Right forelimb (tissue), 1 donor: ENCODE data around the gene ANKRD33B.
"Not testable (repeated sequence)": the region's sequence is repeated elsewhere in the genome, so short reads cannot be mapped to it uniquely, and the experiment has no call there.

Source experiments
- DNase-seq: peaks from one replicate; pipeline ENCODE4 v3.0.0-alpha.2; 2018

The ANKRD33B gene

DNA sequence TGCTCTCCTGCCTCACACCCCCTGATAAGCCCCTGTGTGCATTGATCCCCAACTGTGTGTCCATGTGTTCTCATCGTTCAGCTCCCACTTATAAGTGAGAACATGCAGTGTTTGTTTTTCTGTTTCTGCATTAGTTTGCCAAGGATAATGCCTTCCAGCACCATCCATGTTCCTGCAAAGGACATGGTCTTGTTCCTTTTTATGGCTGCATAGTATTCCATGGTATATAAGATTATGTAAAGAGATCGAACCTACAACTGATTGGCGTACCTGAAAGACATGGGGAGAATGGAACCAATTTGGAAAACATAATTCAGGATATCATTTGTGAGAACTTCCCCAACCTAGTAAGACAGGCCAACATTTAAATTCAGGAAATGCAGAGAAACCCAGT, 32.4 kb downstream of the ANKRD33B start:
- DNase-seq, result no peak

- DNase-seq, result no peak
These were observed 33.1 kb downstream of the ANKRD33B start for GRCh38 chr5:10596886-10597451.

DNA sequence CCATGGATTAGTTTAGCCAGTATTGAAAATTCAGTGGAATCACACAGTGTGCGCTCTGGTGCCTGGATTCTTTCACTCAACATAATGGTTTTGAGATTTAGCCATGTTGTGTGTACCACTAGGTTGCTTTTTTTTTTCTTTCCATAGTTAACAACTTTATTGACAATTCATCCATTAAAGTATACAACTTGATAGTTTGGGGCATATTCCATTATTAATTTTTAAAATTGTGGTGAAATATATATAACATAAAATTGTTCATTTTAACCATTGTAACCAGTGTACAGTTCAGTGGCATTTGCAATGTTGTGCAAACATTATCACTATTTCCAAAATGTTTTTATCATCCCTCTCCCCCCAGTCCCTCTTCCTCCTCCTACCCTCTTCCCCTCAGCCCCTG, 35.2 kb downstream of the ANKRD33B start:
- no peak for DNase-seq

- no peak for DNase-seq
These were observed 36.0 kb downstream of the ANKRD33B start for GRCh38 chr5:10599862-10600284.

DNA sequence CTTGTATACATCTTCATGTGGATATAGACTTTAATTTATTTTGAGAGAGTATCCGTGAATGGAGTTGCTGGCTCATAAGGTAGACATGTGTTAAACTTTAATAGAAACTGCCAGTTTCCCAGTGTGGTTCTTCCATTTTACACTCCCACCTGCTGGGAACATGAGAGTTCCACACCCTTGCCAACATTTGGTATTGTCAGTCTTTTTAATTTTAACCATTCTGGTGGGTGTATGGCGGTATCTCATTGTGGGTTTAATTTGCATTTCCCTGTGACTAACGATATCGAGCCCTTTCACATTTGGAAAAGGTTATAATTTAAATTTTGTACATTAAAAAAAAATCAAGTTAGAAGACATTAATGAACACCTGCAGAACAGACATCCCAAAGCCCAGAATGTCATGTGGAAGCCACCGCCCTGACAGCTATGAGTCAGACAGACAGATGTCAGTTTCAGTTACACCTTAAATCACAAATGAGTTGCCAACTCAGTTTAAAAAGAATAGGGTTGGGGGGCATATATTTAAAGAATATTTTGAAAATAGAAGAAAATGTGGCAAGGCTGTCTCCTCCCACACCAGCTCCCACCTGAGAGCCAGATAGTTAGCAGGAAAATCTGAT, 36.9 kb downstream of the ANKRD33B start:
- no peak for DNase-seq

- peak; percentile 85 for DNase-seq
These were observed 37.6 kb downstream of the ANKRD33B start for GRCh38 chr5:10601246-10602030.

DNA sequence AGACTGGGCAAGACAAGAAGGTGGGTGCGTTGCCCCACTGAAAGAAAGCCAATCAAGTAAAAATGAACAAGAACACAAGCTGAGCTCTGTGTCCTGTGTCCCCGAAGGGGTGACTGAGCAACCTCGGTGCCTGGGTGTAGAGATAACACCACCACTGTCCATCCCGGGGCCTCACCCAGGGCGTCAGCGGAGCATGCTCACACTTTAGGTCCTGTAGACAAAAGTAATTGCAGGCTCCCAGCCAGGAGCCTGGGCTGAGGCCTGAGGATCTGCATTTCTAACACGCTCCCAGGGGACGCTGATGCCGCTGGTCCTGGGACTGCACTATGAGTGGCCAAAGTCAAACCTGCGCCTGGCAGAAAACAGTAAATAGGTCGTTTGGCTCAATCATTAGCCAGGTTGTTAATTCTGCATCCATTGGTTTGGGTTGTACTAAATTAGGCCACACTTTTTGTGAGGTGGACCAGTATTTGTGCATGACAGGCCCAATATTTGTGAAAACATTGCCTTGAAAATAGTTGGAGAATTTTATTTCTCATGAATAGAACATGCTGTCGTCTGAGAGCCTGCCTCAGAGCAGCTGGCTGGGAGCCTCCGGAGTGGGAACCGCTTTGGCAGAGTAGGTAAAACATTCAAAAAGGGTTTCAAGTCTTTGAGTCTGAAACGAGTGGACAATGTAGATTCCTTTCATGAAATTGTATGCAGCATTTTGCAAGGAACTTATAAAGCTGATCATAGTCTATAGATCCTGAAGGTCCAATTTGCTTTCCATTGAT, 38.3 kb downstream of the ANKRD33B start:
- no peak for DNase-seq

GRCh38 chr5:10604975-10605374, 41.1 kb downstream of the ANKRD33B start:
- no peak for DNase-seq

DNA sequence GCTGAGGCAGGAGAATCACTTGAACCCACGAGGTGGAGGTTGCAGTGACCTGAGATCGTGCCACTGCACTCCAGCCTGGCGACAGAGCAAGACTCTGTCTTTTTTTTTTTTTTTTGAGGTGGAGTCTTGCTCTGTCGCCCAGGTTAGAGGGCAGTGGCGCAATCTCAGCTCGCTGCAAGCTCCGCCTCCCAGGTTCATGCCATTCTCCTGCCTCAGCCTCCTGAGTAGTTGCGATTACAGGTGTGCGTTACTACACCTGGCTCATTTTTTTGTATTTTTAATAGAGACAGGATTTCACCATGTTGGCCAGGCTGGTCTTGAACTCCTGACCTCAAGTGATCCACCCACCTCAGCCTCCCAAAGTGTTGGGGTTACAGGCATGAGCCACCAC, 42.8 kb downstream of the ANKRD33B start:
- DNase-seq, result not testable (repeated sequence)

DNA sequence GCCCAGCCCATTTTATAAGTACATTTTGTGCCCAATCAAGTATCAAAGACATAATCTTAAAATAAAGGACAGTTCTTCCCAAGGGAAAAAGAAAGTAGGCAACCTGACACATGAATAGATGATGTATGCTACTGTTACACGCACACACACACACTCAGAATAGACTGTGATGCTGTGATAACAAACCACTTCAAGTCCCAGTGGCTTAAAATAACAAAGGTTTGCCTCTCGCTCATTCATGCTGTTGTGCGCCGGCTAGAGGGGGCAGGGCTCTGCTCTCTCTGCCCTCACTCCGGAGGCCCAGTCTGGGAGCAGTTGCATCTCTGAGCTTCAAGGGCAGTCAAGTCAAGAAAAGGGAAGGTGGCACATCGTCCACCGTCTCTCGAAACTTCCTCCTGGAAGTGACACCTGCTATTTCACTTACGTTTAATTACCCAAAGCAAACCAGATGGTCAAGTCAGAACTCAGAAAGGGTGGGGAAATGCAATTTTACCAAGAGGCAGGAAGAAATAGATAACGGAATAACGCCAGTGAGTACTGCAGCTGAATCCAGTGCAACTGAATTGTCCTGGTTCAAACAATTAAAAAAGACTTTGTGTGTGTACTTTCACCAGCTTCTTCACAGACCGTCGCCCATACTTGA, 43.3 kb downstream of the ANKRD33B start:
- DNase-seq, result no peak

GRCh38 chr5:10607666-10608073, 43.8 kb downstream of the ANKRD33B start:
- no peak for DNase-seq

DNA sequence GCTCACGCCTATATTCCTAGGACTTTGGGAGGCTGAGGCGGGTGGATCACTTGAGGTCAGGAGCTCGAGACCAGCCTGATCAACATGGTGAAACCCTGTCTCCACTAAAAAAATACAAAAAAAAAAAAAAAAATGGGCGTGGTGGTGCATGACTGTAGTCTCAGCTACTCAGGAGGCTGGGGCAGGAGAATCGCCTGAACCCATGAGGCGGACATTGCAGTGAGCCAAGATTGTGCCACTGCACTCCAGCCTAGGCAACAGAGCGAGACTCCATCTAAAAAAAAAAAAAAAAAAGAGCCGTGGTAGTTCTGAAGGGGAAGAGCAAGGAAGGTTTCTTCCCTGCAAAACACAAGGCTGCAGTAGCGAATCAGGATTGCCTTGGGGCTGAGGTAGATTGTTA, 44.2 kb downstream of the ANKRD33B start:
- not testable (repeated sequence) for DNase-seq

- no peak for DNase-seq
These were observed 46.2 kb downstream of the ANKRD33B start for GRCh38 chr5:10610058-10610457.

DNA sequence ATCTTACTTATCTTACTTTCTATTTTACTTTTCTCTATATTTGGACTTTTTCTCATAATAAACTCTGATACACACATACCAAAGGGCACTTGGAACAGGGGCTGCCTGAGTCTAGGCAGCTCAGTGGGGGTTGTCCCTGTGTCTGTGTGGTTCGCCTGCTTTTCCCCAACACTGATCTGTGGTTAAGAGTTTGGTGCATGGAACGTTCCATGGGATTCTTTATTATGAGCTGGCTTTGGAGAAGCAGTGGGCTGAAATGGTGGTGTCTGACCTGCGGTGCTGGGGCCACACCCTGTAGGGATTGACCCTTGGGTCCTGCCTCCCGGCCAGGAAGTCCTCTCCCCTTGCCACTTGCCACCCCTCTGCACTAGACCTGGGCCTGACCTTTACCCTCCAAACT, 47.4 kb downstream of the ANKRD33B start:
- DNase-seq, result no peak

GRCh38 chr5:10612251-10612650, 48.4 kb downstream of the ANKRD33B start:
- DNase-seq, result no peak

DNA sequence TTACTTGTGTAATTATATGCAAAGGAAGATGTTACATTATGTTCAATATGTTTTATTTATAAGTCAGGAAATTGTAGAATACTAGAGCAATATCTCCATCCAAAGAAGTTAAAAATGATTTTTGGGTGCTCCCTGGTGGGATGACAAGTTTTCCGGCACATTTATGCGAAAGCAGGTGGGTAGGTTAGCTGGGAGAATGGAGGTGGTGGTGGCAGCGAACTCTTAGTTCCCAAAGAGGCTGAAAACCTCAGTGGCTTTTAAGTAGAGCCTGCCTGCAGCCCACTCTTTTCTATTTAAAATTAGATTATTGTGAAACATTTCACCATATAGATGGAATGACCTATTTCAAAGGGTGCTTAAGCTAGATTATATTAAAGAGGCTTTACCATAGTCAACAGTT, 51.8 kb downstream of the ANKRD33B start:
- DNase-seq, result no peak

GRCh38 chr5:10617103-10617502, 53.2 kb downstream of the ANKRD33B start:
- DNase-seq, result no peak

DNA sequence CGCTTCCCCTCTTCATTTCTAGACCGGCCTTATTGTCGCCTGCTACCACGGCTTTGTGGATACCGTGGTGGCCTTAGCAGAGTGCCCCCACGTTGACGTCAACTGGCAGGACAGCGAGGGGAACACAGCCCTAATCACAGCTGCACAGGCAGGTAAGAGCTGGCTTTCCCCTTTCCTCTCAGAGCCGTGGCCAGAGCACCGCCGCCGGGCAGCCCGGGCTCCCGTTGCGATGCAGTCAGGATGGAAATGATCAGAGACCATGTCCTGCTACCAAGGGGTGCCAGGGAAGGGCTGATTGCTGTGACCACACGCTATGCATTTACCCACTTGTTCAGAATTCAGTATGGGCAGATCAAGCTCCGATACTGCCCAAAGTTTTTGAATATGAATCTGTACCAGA, 54.4 kb downstream of the ANKRD33B start:
- no peak for DNase-seq

GRCh38 chr5:10619649-10620048, 55.8 kb downstream of the ANKRD33B start:
- no peak for DNase-seq

DNA sequence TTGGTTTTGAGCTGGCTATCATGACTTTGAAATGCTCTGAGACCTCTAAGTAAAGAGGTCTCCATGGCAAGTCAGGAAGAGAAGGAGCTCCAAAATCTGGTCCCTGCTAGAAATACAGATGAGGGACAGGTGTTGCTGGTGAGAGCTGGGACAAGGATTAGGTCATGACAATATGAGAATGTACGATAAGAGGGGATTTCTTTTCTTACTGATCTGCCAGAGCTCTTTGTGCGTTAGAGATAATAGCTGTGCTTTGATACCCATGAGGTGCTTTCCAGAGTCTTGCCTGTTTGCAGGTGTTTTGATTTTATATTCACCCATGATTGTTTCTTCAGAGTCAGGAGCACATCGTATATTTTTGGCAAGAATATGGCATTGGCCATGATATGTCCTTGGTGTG, 56.5 kb downstream of the ANKRD33B start:
- DNase-seq, result no peak

DNA sequence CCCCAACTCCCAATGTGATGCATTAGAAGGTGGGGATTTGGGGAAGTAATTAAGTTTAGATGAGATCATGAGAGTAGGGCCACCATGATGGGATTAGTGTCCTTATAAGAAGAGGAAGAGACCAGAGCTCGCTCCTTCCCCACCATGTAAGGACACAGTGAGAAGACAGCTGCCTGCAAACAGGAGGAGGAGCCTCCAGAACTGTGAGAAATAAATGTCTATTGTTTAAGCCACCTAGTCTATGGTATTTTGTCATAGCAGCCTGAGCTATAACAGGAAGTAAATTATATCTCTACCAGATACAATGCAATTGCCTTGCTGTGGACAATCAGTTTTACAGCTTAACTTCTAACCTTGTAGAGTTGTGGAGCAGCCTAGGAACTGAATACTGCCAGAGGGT, 58.0 kb downstream of the ANKRD33B start:
- DNase-seq, result no peak

DNA sequence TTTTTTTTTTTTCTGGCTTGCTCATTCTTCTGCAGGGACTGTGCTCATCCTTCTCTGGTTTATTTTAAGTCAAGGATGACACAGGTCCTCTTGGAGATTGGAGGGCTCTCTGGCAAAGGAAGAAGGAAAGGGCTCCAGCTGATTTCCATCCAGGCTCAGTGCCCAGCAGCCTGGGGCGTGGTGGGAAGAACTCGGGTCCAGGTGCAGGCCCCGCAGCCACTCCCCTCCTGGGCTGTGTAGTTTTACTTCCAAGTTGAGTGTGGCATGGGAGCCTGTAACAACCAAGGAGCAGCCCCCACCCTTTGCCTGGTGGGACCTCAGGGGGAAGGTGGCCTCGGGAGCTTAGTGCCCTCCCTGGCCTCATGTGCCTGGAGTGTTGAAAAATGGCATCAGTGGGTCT, 58.9 kb downstream of the ANKRD33B start:
- no peak for DNase-seq

DNA sequence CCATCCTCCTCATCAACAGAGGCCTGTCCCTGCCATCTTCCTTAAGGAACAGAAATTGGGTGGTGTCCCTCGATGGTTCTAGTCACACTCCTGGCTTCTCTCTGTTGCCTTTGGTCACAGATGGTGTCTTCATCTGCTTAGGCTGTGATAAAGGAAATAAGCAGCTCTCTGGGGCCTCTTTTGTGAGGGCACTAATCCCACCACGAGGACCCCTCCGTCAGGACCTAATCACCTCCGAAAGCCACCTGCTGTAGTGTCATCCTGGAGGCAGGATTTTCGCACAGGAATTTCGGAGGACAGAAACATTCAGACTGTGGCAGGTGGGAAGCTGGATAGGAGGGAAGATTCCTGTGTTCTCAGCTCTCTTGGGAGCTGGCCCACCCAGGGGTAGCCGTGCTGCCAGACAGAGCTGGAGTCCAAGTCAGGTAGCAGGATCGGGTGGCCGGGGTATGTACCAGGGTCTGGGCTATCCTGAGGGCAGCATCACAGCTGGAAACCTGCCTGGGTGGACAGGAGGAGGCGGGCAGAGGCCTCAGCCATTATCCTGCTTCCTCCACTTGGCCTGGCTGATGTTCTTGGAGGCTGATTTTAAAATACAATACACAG, 59.5 kb downstream of the ANKRD33B start:
- DNase-seq, result peak; percentile 31
